ENCODE data around the gene STX1B.

- TF ChIP-seq, protein P1, sequence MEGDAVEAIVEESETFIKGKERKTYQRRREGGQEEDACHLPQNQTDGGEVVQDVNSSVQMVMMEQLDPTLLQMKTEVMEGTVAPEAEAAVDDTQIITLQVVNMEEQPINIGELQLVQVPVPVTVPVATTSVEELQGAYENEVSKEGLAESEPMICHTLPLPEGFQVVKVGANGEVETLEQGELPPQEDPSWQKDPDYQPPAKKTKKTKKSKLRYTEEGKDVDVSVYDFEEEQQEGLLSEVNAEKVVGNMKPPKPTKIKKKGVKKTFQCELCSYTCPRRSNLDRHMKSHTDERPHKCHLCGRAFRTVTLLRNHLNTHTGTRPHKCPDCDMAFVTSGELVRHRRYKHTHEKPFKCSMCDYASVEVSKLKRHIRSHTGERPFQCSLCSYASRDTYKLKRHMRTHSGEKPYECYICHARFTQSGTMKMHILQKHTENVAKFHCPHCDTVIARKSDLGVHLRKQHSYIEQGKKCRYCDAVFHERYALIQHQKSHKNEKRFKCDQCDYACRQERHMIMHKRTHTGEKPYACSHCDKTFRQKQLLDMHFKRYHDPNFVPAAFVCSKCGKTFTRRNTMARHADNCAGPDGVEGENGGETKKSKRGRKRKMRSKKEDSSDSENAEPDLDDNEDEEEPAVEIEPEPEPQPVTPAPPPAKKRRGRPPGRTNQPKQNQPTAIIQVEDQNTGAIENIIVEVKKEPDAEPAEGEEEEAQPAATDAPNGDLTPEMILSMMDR (IDR thresholded peaks at IDR 0.05 in 8 of 11, conservative IDR thresholded peaks at IDR 0.05 in 3 of 11), result no peak
- no peak for TF ChIP-seq POLR2AphosphoS5 (IDR thresholded peaks at IDR 0.05)
Measured at GRCh38 chr16:30980023-30980371, 30.4 kb downstream of the STX1B start.
